Right lobe of liver (tissue), 4 donors: ENCODE data around the gene GDI1.
"Not testable (repeated sequence)": the region's sequence is repeated elsewhere in the genome, so short reads cannot be mapped to it uniquely, and the experiment has no call there.

Source experiments
- POLR2A ChIP-seq: fragments of 450-650 bp; IDR thresholded peaks from one replicate; pipeline ENCODE4 v1.6.1; 2017; ENCODE audit warnings: antibody characterized with exemption, mild to moderate bottlenecking
- TF ChIP-seq, protein P1 (sequence below), 4 donors: fragments of 200-600 bp in 3 of 4; fragments of 450-650 bp in 1 of 4; IDR thresholded peaks; one replicate each; pipeline versions ENCODE4 v1.5.1 to v1.8.0; 2016 to 2022; ENCODE audit warnings: antibody characterized with exemption in 4 of 4, mild to moderate bottlenecking in 2 of 4
- donor health status: DM: no; HTN: no; CAD: no.
- donor health status: DM: no; HTN: no; CAD: no.
- donor health status: DM: no; HTN: yes; CAD: no.

DNA sequence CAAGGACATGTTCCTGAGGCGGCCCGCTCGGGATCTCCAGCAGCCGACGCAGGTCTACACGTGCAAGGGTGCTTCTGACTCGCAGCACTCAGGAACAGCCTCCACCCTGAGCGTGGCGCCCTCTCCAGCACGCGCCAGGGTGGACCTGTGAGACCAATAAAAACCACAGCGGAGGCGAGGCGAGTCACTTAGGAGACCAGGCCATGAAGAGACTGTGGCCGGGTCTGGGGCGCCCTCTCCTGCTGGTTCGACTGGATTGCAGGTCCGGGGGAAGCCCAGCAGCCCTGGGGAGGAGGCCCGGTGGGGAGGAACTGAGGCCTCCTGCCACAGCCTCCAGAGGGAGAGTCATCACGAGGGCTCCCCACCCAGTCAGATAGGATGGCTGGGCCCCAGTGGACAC is 48.9 kb upstream of the GDI1 start:
- TF ChIP-seq, protein P1, sequence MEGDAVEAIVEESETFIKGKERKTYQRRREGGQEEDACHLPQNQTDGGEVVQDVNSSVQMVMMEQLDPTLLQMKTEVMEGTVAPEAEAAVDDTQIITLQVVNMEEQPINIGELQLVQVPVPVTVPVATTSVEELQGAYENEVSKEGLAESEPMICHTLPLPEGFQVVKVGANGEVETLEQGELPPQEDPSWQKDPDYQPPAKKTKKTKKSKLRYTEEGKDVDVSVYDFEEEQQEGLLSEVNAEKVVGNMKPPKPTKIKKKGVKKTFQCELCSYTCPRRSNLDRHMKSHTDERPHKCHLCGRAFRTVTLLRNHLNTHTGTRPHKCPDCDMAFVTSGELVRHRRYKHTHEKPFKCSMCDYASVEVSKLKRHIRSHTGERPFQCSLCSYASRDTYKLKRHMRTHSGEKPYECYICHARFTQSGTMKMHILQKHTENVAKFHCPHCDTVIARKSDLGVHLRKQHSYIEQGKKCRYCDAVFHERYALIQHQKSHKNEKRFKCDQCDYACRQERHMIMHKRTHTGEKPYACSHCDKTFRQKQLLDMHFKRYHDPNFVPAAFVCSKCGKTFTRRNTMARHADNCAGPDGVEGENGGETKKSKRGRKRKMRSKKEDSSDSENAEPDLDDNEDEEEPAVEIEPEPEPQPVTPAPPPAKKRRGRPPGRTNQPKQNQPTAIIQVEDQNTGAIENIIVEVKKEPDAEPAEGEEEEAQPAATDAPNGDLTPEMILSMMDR (IDR thresholded peaks at IDR 0.05), result not testable (repeated sequence)
- not testable (repeated sequence) for TF ChIP-seq POLR2A
